T-cell (primary cell): ENCODE data around the gene CYP2D6. TPM values are rescaled to one million over a fixed set of nuclear protein-coding genes. Genes with fewer than 3 reads are reported as not detected.
A peak's percentile ranks its signal among the peaks of the same experiment; 100 is the strongest.

ENCODE experiments used
- ATAC-seq, 4 experiments: fragments of 200-7000 bp in 3 of 4; fragments of 150-1000 bp in 1 of 4; cut with Tn5 transposase; replicated peaks in 1 of 4; 1 replicate in 3 of 4; 2 replicates in 1 of 4; pipeline ENCODE4 v1.10.0; 2021; ENCODE audit warnings: moderate library complexity in 3 of 4, mild to moderate bottlenecking in 2 of 4, moderate number of reproducible peaks in 1 of 4
- CTCF ChIA-PET, 2 donors: fragments of 300-600 bp; sonication (Branson Sonifier 250); formaldehyde crosslinking; loops; one replicate each; lab custom pipeline; 2022; ENCODE audit warnings: antibody characterized with exemption in 2 of 2; lab: Charles Lee
- POLR2A ChIA-PET, 2 donors: fragments of 300-600 bp; sonication (Branson Sonifier 250); formaldehyde crosslinking; loops; one replicate each; lab custom pipeline; 2022; ENCODE audit warnings: antibody characterized with exemption in 2 of 2; lab: Charles Lee
- DNase-seq, 35 experiments: peaks; one replicate each; pipeline versions ENCODE4 v3.0.0 to v3.0.0-alpha.2; 2013 to 2023
- H3K27ac ChIP-seq: one replicate; pipeline ENCODE4 v1.5.1; 2013; ENCODE audit warnings: low read length
- H3K27me3 ChIP-seq, 2 experiments: replicated peaks in 1 of 2; 1 replicate in 1 of 2; 2 replicates in 1 of 2; pipeline versions ENCODE4 v1.6.1 to v1.7.0; 2013; ENCODE audit warnings: low read length in 1 of 2, mixed read lengths in 1 of 2; ENCODE audit not compliant: control insufficient read depth in 2 of 2, insufficient read depth in 2 of 2; ENCODE audit errors: extremely low read depth in 1 of 2
- H3K36me3 ChIP-seq, 2 donors: 1 replicate in 1 of 2; 2 replicates in 1 of 2; pipeline versions ENCODE4 v1.6.1 to v1.7.0; 2013; ENCODE audit warnings: low read length in 1 of 2; ENCODE audit not compliant: control insufficient read depth in 2 of 2, insufficient read depth in 1 of 2; ENCODE audit errors: extremely low read depth in 1 of 2
- H3K4me1 ChIP-seq, 2 experiments: 1 replicate in 1 of 2; 2 replicates in 1 of 2; pipeline versions ENCODE4 v1.6.1 to v1.7.0; 2013; ENCODE audit warnings: low read length in 2 of 2, mixed read lengths in 1 of 2; ENCODE audit not compliant: insufficient read depth in 2 of 2, control insufficient read depth in 1 of 2; ENCODE audit errors: extremely low read depth in 1 of 2
- H3K4me3 ChIP-seq, 2 donors: 1 replicate in 1 of 2; 2 replicates in 1 of 2; pipeline versions ENCODE4 v1.5.1 to v1.7.0; 2013; ENCODE audit warnings: mild to moderate bottlenecking in 2 of 2, low read length in 1 of 2, moderate library complexity in 1 of 2; ENCODE audit not compliant: control insufficient read depth in 1 of 2; ENCODE audit errors: extremely low read depth in 1 of 2
- H3K9me3 ChIP-seq: 2 replicates; pipeline ENCODE4 v1.7.0; 2013
- H3K27ac Mint-ChIP-seq, 2 donors: one replicate each; pipeline ENCODE4 v1.8.0; 2020 to 2021; ENCODE audit warnings: mild to moderate bottlenecking in 2 of 2, mixed read lengths in 2 of 2
- H3K27me3 Mint-ChIP-seq, 2 donors: one replicate each; pipeline ENCODE4 v1.8.0; 2021 to 2022; ENCODE audit warnings: mixed read lengths in 2 of 2
- H3K36me3 Mint-ChIP-seq: one replicate; pipeline ENCODE4 v1.8.0; 2021; ENCODE audit warnings: mixed read lengths
- H3K4me1 Mint-ChIP-seq, 3 donors: one replicate each; pipeline ENCODE4 v1.8.0; 2020 to 2022; ENCODE audit warnings: mixed read lengths in 3 of 3, mild to moderate bottlenecking in 1 of 3
- H3K4me3 Mint-ChIP-seq, 3 donors: one replicate each; pipeline ENCODE4 v1.8.0; 2020 to 2022; ENCODE audit warnings: mild to moderate bottlenecking in 3 of 3, mixed read lengths in 3 of 3, moderate library complexity in 3 of 3
- H3K9me3 Mint-ChIP-seq, 3 donors: one replicate each; pipeline ENCODE4 v1.8.0; 2020 to 2022; ENCODE audit warnings: mixed read lengths in 3 of 3
- WGBS: methylation state at CpG from one replicate; pipeline ENCODE4 v1.1.5; 2013; ENCODE audit warnings: missing lambda C conversion rate; ENCODE audit not compliant: insufficient coverage; 5-methylcytosine and 5-hydroxymethylcytosine counted together
- total RNA-seq, 35 experiments: library from RNA in 6 of 35; stranded (reverse) in 6 of 35; fragments of 120-200 nt in 1 of 35; gene quantifications; one replicate each; pipeline versions ENCODE4 v1.2.1 to v1.2.4 and lab custom pipeline; 2013 to 2026

CYP2D6 gene
- total RNA-seq, 5 donors from 2014 or later (not counting 1 experiment from before 2014, with no cell fraction given), result 4.5 to 9.8 (median 8.6) TPM

- no peak overlapping the region for H3K27ac ChIP-seq
Measured at GRCh38 chr22:42173183-42173926, 42.7 kb upstream of the CYP2D6 start.

GRCh38 chr22:42172773-42173172, 42.2 kb upstream of the CYP2D6 start:
- Histone ChIP-seq H3K9me3 (no peaks in the 10 kb centered on the region), H3K27ac (no peak overlapping the region), H3K36me3 (peaks cover 4 to 32% of the 10 kb centered on the region in 2 donors), H3K27me3 (no peaks in the 10 kb centered on the region), H3K4me3 (no peak overlapping the region), H3K4me1 (peaks cover 0 to 37% of the 10 kb centered on the region in 2 experiments)
- WGBS, result 80% methylated on average over 2 of the region's 5 CpGs
- no peak overlapping the region for H3K4me3 Mint-ChIP-seq
- H3K9me3 Mint-ChIP-seq, result no peaks in the 10 kb centered on the region
- CTCF ChIA-PET, result interaction anchor here (0.7 to 2.6 kb wide), 4 partner anchors 45 to 272 kb away, joined by 3 to 7 read pairs (median 3); no protein-coding TSS in a partner anchor
- ATAC-seq (no peak), DNase-seq (no peak)
- H3K27ac Mint-ChIP-seq, result peak overlapping the region in 1 of 2 donors; percentile 55
- H3K27me3 Mint-ChIP-seq, result no peaks in the 10 kb centered on the region
- peaks cover 22% of the 10 kb centered on the region for H3K36me3 Mint-ChIP-seq
- H3K4me1 Mint-ChIP-seq, result peaks cover 47 to 59% (median 52%) of the 10 kb centered on the region in 3 donors
- POLR2A ChIA-PET, result interaction anchor here in 1 of 2 donors (0.5 to 0.6 kb wide), 3 partner anchors 44 to 481 kb away, joined by 3 to 5 read pairs (median 5); partner anchors contain the start of gene NAGA

More at GRCh38 chr22:42173183-42173926, 42.7 kb upstream of the CYP2D6 start:
- Histone ChIP-seq H3K9me3 (no peaks in the 10 kb centered on the region), H3K27me3 (no peaks in the 10 kb centered on the region), H3K4me1 (peaks cover 0 to 40% of the 10 kb centered on the region in 2 experiments), H3K4me3 (no peak overlapping the region), H3K36me3 (peaks cover 7 to 33% of the 10 kb centered on the region in 2 donors)
- WGBS, result 89% methylated on average over 3 of the region's 6 CpGs
- POLR2A ChIA-PET, result interaction anchor here in 1 of 2 donors (0.6 kb wide), 3 partner anchors 44 to 233 kb away, joined by 3 to 5 read pairs (median 3); partner anchors contain the start of gene NAGA
- H3K4me1 Mint-ChIP-seq, result peaks cover 53 to 65% (median 58%) of the 10 kb centered on the region in 3 donors
- CTCF ChIA-PET, result interaction anchor here in 1 of 2 donors (0.6 to 2.6 kb wide), 4 partner anchors 44 to 271 kb away, joined by 3 to 7 read pairs (median 4); no protein-coding TSS in a partner anchor
- H3K27me3 Mint-ChIP-seq, result no peaks in the 10 kb centered on the region
- H3K9me3 Mint-ChIP-seq, result no peaks in the 10 kb centered on the region
- H3K27ac Mint-ChIP-seq, result peak overlapping the region in 1 of 2 donors; percentile 2
- H3K36me3 Mint-ChIP-seq, result peaks cover 25% of the 10 kb centered on the region
- no peak overlapping the region for H3K4me3 Mint-ChIP-seq
- ATAC-seq, result no peak
- DNase-seq, result no peak

GRCh38 chr22:42171946-42172719, 41.5 kb upstream of the CYP2D6 start:
- H3K4me1 ChIP-seq, result peaks cover 0 to 35% of the 10 kb centered on the region in 2 experiments
- no peaks in the 10 kb centered on the region for H3K27me3 ChIP-seq
- no peaks in the 10 kb centered on the region for H3K9me3 ChIP-seq
- Mint-ChIP-seq H3K4me3 (no peak overlapping the region), H3K9me3 (no peaks in the 10 kb centered on the region), H3K27me3 (no peaks in the 10 kb centered on the region), H3K27ac (peak overlapping the region; percentile 48 to 55), H3K36me3 (peaks cover 24% of the 10 kb centered on the region), H3K4me1 (peaks cover 43 to 53% (median 46%) of the 10 kb centered on the region in 3 donors)
- peaks cover 6 to 33% of the 10 kb centered on the region in 2 donors for H3K36me3 ChIP-seq
- CTCF ChIA-PET, result interaction anchor here (1.0 to 1.2 kb wide), 2 partner anchors 45 to 142 kb away, joined by 3 read pairs; no protein-coding TSS in a partner anchor
- ATAC-seq (peak in 1 of 4 experiments; percentile 17), DNase-seq (no peak)
- 95% methylated on average over 6 of the region's 8 CpGs for WGBS
- no peak overlapping the region for H3K27ac ChIP-seq
- H3K4me3 ChIP-seq, result no peak overlapping the region
- POLR2A ChIA-PET, result interaction anchor here in 1 of 2 donors (0.5 to 0.6 kb wide), 2 partner anchors 102 to 481 kb away, joined by 3 to 5 read pairs; partner anchors contain the start of gene NAGA

- H3K27me3 ChIP-seq, result no peaks in the 10 kb centered on the region
- H3K27me3 Mint-ChIP-seq, result no peaks in the 10 kb centered on the region
- no peak overlapping the region for H3K27ac ChIP-seq
- no peaks in the 10 kb centered on the region for H3K9me3 Mint-ChIP-seq
- no peak for DNase-seq
- peak overlapping the region in 1 of 2 donors; percentile 22 for H3K27ac Mint-ChIP-seq
- ChIA-PET POLR2A (no interaction called here), CTCF (no interaction called here)
- peaks cover 40 to 50% (median 41%) of the 10 kb centered on the region in 3 donors for H3K4me1 Mint-ChIP-seq
- no peak for ATAC-seq
- H3K4me3 ChIP-seq, result no peak overlapping the region
- WGBS, result 57% methylated on average over 1 of the region's 5 CpGs
- H3K36me3 ChIP-seq, result peaks cover 6 to 36% of the 10 kb centered on the region in 2 donors
- H3K4me1 ChIP-seq, result peaks cover 0 to 34% of the 10 kb centered on the region in 2 experiments
- no peak overlapping the region for H3K4me3 Mint-ChIP-seq
- H3K36me3 Mint-ChIP-seq, result peaks cover 27% of the 10 kb centered on the region
- H3K9me3 ChIP-seq, result no peaks in the 10 kb centered on the region
Measured at GRCh38 chr22:42171417-42171816, 40.8 kb upstream of the CYP2D6 start.

GRCh38 chr22:42170946-42171345, 40.3 kb upstream of the CYP2D6 start:
- ChIA-PET POLR2A (no interaction called here), CTCF (interaction anchor here (0.7 to 0.9 kb wide), 2 partner anchors 160 to 291 kb away, joined by 3 read pairs; no protein-coding TSS in a partner anchor)
- DNase-seq, result no peak
- no peak overlapping the region for H3K27ac ChIP-seq
- no peak overlapping the region for H3K4me3 ChIP-seq
- H3K27me3 ChIP-seq, result no peaks in the 10 kb centered on the region
- H3K4me1 Mint-ChIP-seq, result peaks cover 36 to 46% (median 36%) of the 10 kb centered on the region in 3 donors
- H3K27me3 Mint-ChIP-seq, result no peaks in the 10 kb centered on the region
- H3K9me3 Mint-ChIP-seq, result no peaks in the 10 kb centered on the region
- no peak for ATAC-seq
- no peaks in the 10 kb centered on the region for H3K9me3 ChIP-seq
- H3K36me3 Mint-ChIP-seq, result peaks cover 22% of the 10 kb centered on the region
- no peak overlapping the region for H3K4me3 Mint-ChIP-seq
- peaks cover 6 to 38% of the 10 kb centered on the region in 2 donors for H3K36me3 ChIP-seq
- H3K27ac Mint-ChIP-seq, result peak overlapping the region in 1 of 2 donors; percentile 64
- peaks cover 0 to 32% of the 10 kb centered on the region in 2 experiments for H3K4me1 ChIP-seq
- no CpG with 5 or more reads among the region's 5 CpGs for WGBS
